ENCODE data around the gene APBA2.

- no peak for TF ChIP-seq CTCF (conservative IDR thresholded peaks at IDR 0.05; ENCODE audit: low read length)
- no peak for TF ChIP-seq EZH2phosphoT487 (IDR thresholded peaks at IDR 0.05; ENCODE audit: borderline replicate concordance, low read depth, low read length)
Observed at GRCh38 chr15:29087521-29088285, 201.9 kb downstream of the APBA2 start.

Data from OCI-LY7 (cell line).